ENCODE results near the gene GINS2.
A peak's percentile ranks its signal among the peaks of the same experiment; 100 is the strongest.

GINS2 gene

GRCh38 chr16:85687651-85688471 lies 893 bp downstream of the GINS2 start:
- peak in 1 of 2 donors; percentile 10 for DNase-seq

- DNase-seq = peak in 1 of 2 donors; percentile 36
Observed at GRCh38 chr16:85686912-85687591, 1.7 kb downstream of the GINS2 start.

- DNase-seq = no peak
Observed at GRCh38 chr16:85685251-85685650, 3.5 kb downstream of the GINS2 start.

- DNase-seq = no peak
Observed at GRCh38 chr16:85683363-85683762, 5.4 kb downstream of the GINS2 start.

GRCh38 chr16:85682516-85682915 lies 6.2 kb downstream of the GINS2 start:
- DNase-seq = no peak

GRCh38 chr16:85681255-85681654 lies 7.5 kb downstream of the GINS2 start:
- no peak for DNase-seq

GRCh38 chr16:85680352-85680944 lies 8.3 kb downstream of the GINS2 start:
- DNase-seq = no peak

GRCh38 chr16:85679870-85680269 lies 8.9 kb downstream of the GINS2 start:
- no peak for DNase-seq

- DNase-seq = no peak
Observed at GRCh38 chr16:85678821-85679220, 9.9 kb downstream of the GINS2 start.

- no peak for DNase-seq
Observed at GRCh38 chr16:85678016-85678415, 10.7 kb downstream of the GINS2 start.

GRCh38 chr16:85677383-85677967 lies 11.3 kb downstream of the GINS2 start:
- DNase-seq = no peak

- DNase-seq = no peak
Observed at GRCh38 chr16:85676466-85676865, 12.3 kb downstream of the GINS2 start.

GRCh38 chr16:85675251-85675874 lies 13.4 kb downstream of the GINS2 start:
- DNase-seq = no peak

GRCh38 chr16:85674828-85675227 lies 13.9 kb downstream of the GINS2 start:
- no peak for DNase-seq

- DNase-seq = no peak
Observed at GRCh38 chr16:85674418-85674755, 14.4 kb downstream of the GINS2 start.

GRCh38 chr16:85673529-85674417 lies 15.0 kb downstream of the GINS2 start:
- no peak for DNase-seq

GRCh38 chr16:85670840-85671239 lies 17.9 kb downstream of the GINS2 start:
- no peak for DNase-seq

GRCh38 chr16:85668676-85669424 lies 19.9 kb downstream of the GINS2 start:
- no peak for DNase-seq

GRCh38 chr16:85667841-85668413 lies 20.8 kb downstream of the GINS2 start:
- DNase-seq = no peak

- no peak for DNase-seq
Observed at GRCh38 chr16:85667261-85667660, 21.5 kb downstream of the GINS2 start.

- no peak for DNase-seq
Observed at GRCh38 chr16:85665929-85666328, 22.8 kb downstream of the GINS2 start.
